ENCODE measurements around the gene NAA16. TPM values are rescaled to one million over a fixed set of nuclear protein-coding genes. Genes with fewer than 3 reads are reported as not detected.

Gene NAA16
- total RNA-seq, 6 experiments from 2014 or later = 5.0 to 9.9 (median 7.6) TPM

GRCh38 chr13:41296879-41297646 is 14.0 kb upstream of the NAA16 start:
- no peak for TF ChIP-seq POLR2A (IDR thresholded peaks at IDR 0.05)
- TF ChIP-seq, protein P1, sequence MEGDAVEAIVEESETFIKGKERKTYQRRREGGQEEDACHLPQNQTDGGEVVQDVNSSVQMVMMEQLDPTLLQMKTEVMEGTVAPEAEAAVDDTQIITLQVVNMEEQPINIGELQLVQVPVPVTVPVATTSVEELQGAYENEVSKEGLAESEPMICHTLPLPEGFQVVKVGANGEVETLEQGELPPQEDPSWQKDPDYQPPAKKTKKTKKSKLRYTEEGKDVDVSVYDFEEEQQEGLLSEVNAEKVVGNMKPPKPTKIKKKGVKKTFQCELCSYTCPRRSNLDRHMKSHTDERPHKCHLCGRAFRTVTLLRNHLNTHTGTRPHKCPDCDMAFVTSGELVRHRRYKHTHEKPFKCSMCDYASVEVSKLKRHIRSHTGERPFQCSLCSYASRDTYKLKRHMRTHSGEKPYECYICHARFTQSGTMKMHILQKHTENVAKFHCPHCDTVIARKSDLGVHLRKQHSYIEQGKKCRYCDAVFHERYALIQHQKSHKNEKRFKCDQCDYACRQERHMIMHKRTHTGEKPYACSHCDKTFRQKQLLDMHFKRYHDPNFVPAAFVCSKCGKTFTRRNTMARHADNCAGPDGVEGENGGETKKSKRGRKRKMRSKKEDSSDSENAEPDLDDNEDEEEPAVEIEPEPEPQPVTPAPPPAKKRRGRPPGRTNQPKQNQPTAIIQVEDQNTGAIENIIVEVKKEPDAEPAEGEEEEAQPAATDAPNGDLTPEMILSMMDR (IDR thresholded peaks at IDR 0.05) = no peak
- intact Hi-C loops (cut with DNase I) = no loop called here
- no peak for DNase-seq
- WGBS (ENCODE audit: insufficient coverage, low coverage, low lambda C conversion rate, missing lambda C conversion rate) = 68% methylated on average over 3 of the region's 3 CpGs
- no peaks in the 10 kb centered on the region for H3K4me1 ChIP-seq
- H3K9me3 ChIP-seq = peaks cover 0 to 2% (median 0%) of the 10 kb centered on the region in 4 donors
- no peak overlapping the region for H3K4me3 ChIP-seq
- H3K36me3 ChIP-seq = no peaks in the 10 kb centered on the region
- no peak overlapping the region for H3K27ac ChIP-seq
- ATAC-seq = no peak
- H3K27me3 ChIP-seq = no peaks in the 10 kb centered on the region

- WGBS (ENCODE audit: insufficient coverage, low coverage, low lambda C conversion rate, missing lambda C conversion rate) = 71% methylated on average over 4 of the region's 4 CpGs
- peak in 1 of 4 donors; percentile 31 for ATAC-seq
These were observed 11.6 kb upstream of the NAA16 start for GRCh38 chr13:41299316-41300094.

DNA sequence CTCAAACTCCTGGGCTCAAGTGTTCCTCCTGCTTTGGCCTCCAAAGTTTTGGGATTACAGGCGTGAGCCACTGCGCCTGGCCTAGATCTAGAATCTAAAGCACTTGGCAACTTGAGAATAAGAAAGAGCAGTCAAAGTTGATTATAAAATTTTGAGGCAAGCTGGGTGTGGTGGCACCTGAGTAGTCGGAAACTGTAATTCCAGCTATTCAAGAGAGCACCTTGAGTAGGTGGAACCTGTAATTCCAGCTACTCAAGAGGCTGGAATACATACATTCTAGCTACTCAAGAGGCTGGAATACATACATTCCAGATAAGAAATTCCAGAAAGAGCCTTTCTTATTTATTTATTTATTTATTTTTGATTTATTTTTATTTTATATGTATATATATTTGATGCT is 8.3 kb upstream of the NAA16 start:
- no peak for ATAC-seq
- intact Hi-C loops (cut with DNase I) = no loop called here
- 100% methylated on average over 1 of the region's 3 CpGs for WGBS (ENCODE audit: insufficient coverage, low coverage, low lambda C conversion rate, missing lambda C conversion rate)

More at GRCh38 chr13:41299316-41300094, 11.6 kb upstream of the NAA16 start:
- H3K27ac ChIP-seq = no peak overlapping the region
- DNase-seq = no peak
- H3K9me3 ChIP-seq = peaks cover 0 to 2% (median 0%) of the 10 kb centered on the region in 4 donors
- no peak overlapping the region for H3K4me3 ChIP-seq
- H3K27me3 ChIP-seq = no peaks in the 10 kb centered on the region
- intact Hi-C loops (cut with DNase I) = no loop called here
- TF ChIP-seq, protein P1 (IDR thresholded peaks at IDR 0.05) = no peak
- TF ChIP-seq POLR2A (IDR thresholded peaks at IDR 0.05) = no peak
- no peaks in the 10 kb centered on the region for H3K4me1 ChIP-seq
- no peaks in the 10 kb centered on the region for H3K36me3 ChIP-seq

GRCh38 chr13:41304551-41304950 is 6.5 kb upstream of the NAA16 start:
- intact Hi-C loops (cut with DNase I) = no loop called here
- DNase-seq (no peak), ATAC-seq (no peak)
- H3K4me3 ChIP-seq = no peak overlapping the region
- no peak overlapping the region for H3K27ac ChIP-seq
- no peaks in the 10 kb centered on the region for H3K4me1 ChIP-seq
- H3K36me3 ChIP-seq = no peaks in the 10 kb centered on the region
- no peak for TF ChIP-seq POLR2A (IDR thresholded peaks at IDR 0.05)
- TF ChIP-seq, protein P1 (IDR thresholded peaks at IDR 0.05) = no peak
- H3K27me3 ChIP-seq = no peaks in the 10 kb centered on the region
- H3K9me3 ChIP-seq = no peaks in the 10 kb centered on the region

More for the DNA sequence above, 8.3 kb upstream of the NAA16 start:
- Histone ChIP-seq H3K27me3 (no peaks in the 10 kb centered on the region), H3K4me1 (no peaks in the 10 kb centered on the region), H3K27ac (no peak overlapping the region), H3K4me3 (no peak overlapping the region), H3K36me3 (no peaks in the 10 kb centered on the region), H3K9me3 (no peaks in the 10 kb centered on the region)
- TF ChIP-seq, protein P1 (IDR thresholded peaks at IDR 0.05) = no peak
- TF ChIP-seq POLR2A (IDR thresholded peaks at IDR 0.05) = no peak
- DNase-seq = no peak
